Hindlimb muscle (tissue), 1 donor: ENCODE data around the gene MAP4K1. TPM values are rescaled to one million over a fixed set of nuclear protein-coding genes. Genes with fewer than 3 reads are reported as not detected.
"Not testable (repeated sequence)": the region's sequence is repeated elsewhere in the genome, so short reads cannot be mapped to it uniquely, and the experiment has no call there.

ENCODE experiments used
- DNase-seq: peaks from one replicate; pipeline ENCODE4 v3.0.0-alpha.2; 2013
- polyA plus RNA-seq: library from polyadenylated mRNA; unstranded; fragments of 120-200 nt; gene quantifications from one replicate; pipeline ENCODE4 v1.2.1, GENCODE V29; 2013; ENCODE audit not compliant: insufficient read length

MAP4K1 gene
- polyA plus RNA-seq, 1 donor = 12.2 TPM

GRCh38 chr19:38650911-38651584 lies 33.3 kb upstream of the MAP4K1 start:
- no peak for DNase-seq

- no peak for DNase-seq
Observed at GRCh38 chr19:38650172-38650775, 32.5 kb upstream of the MAP4K1 start.

GRCh38 chr19:38649305-38650171 lies 31.8 kb upstream of the MAP4K1 start:
- no peak for DNase-seq

GRCh38 chr19:38648769-38649304 lies 31.1 kb upstream of the MAP4K1 start:
- DNase-seq = no peak

GRCh38 chr19:38647966-38648768 lies 30.4 kb upstream of the MAP4K1 start:
- DNase-seq = no peak

GRCh38 chr19:38647368-38647965 lies 29.7 kb upstream of the MAP4K1 start, which contains the start of gene ACTN4:
Gene ACTN4 (plus strand): TSS chr19:38647649. CDS start chr19:38647746, 97 bp downstream.
- peak; percentile 99 for DNase-seq

- no peak for DNase-seq
Observed at GRCh38 chr19:38644719-38645118, 27.0 kb upstream of the MAP4K1 start.

GRCh38 chr19:38642176-38642575 lies 24.4 kb upstream of the MAP4K1 start:
- DNase-seq = no peak

GRCh38 chr19:38640368-38640767 lies 22.6 kb upstream of the MAP4K1 start:
- DNase-seq = no peak

- no peak for DNase-seq
Observed at GRCh38 chr19:38639679-38640078, 21.9 kb upstream of the MAP4K1 start.

- no peak for DNase-seq
Observed at GRCh38 chr19:38638461-38638860, 20.7 kb upstream of the MAP4K1 start.

GRCh38 chr19:38635483-38636399 lies 18.0 kb upstream of the MAP4K1 start:
- DNase-seq = no peak

GRCh38 chr19:38634757-38635482 lies 17.2 kb upstream of the MAP4K1 start:
- DNase-seq = peak; percentile 80

GRCh38 chr19:38632476-38633213 lies 14.9 kb upstream of the MAP4K1 start:
- no peak for DNase-seq

GRCh38 chr19:38631811-38632475 lies 14.2 kb upstream of the MAP4K1 start:
- DNase-seq = not testable (repeated sequence)

GRCh38 chr19:38631301-38631700 lies 13.5 kb upstream of the MAP4K1 start:
- DNase-seq = not testable (repeated sequence)

GRCh38 chr19:38629568-38629967 lies 11.8 kb upstream of the MAP4K1 start:
- DNase-seq = no peak

- DNase-seq = no peak
Observed at GRCh38 chr19:38626401-38626800, 8.6 kb upstream of the MAP4K1 start.

GRCh38 chr19:38624822-38625221 lies 7.1 kb upstream of the MAP4K1 start:
- no peak for DNase-seq
